ENCODE results near the gene ANXA3.

The ANXA3 gene

DNA sequence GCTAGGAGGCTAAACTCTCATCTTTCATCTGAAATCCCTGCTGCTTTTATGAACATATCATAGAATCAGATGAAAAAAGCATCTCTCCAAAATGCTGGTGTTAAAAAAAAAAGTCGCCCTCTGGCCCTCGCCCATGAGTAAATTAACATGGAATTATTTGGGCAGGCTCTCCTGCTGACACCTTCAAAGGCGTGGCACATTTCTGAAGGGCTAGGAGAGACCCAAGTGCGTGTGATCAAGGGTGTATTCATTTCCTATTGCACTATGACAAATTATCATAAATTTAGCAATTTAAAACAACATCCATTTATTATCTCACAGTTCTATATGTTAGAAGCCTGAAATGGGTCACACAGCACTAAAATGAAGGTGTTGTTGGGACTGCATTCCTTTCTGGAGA lies 5.1 kb downstream of the ANXA3 start:
- no peak for DNase-seq (ENCODE audit: low spot score)
- TF ChIP-seq, protein P1, sequence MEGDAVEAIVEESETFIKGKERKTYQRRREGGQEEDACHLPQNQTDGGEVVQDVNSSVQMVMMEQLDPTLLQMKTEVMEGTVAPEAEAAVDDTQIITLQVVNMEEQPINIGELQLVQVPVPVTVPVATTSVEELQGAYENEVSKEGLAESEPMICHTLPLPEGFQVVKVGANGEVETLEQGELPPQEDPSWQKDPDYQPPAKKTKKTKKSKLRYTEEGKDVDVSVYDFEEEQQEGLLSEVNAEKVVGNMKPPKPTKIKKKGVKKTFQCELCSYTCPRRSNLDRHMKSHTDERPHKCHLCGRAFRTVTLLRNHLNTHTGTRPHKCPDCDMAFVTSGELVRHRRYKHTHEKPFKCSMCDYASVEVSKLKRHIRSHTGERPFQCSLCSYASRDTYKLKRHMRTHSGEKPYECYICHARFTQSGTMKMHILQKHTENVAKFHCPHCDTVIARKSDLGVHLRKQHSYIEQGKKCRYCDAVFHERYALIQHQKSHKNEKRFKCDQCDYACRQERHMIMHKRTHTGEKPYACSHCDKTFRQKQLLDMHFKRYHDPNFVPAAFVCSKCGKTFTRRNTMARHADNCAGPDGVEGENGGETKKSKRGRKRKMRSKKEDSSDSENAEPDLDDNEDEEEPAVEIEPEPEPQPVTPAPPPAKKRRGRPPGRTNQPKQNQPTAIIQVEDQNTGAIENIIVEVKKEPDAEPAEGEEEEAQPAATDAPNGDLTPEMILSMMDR (IDR thresholded peaks at IDR 0.05; ENCODE audit: extremely low read depth, missing control alignments), result no peak

DNA sequence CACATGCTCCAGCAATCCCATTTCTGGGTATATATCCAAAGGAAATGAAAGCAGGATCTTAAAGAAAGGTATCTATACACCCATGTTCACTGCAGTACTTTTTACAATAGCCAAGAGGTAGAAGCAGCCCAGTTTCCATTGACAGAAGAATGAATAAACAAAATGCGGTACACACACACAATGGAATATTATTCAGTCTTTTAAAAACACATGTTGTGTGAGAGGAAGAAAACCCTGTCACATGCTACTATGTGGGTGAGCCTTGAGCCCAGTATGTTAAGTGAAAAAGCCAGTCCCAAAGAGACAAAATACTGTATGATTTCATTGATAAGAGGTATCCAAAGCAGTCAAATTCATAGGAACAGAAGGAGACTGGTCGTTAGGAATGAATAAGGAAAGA lies 6.3 kb downstream of the ANXA3 start:
- TF ChIP-seq, protein P1 (IDR thresholded peaks at IDR 0.05; ENCODE audit: extremely low read depth, missing control alignments), result no peak
- DNase-seq (ENCODE audit: low spot score), result no peak

DNA sequence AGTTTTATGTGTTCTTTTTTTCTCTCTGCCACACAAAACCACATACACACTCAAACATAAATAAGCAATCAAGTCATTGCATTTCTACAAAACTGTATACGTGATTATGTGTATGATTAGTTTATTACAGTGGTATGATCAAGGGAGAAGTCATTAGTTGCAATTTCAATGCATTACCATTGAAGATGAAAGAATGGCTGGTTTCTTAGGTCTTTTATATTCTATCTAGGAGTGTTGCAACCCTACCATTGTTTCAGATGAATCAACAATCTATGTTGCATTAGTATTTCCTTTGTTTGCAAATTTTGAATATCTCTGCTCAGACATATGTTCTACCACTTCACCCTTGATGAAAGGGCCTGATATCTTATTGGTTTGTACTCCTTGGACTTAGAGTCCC lies 6.8 kb downstream of the ANXA3 start:
- TF ChIP-seq, protein P1 (IDR thresholded peaks at IDR 0.05; ENCODE audit: extremely low read depth, missing control alignments), result no peak
- no peak for DNase-seq (ENCODE audit: low spot score)

DNA sequence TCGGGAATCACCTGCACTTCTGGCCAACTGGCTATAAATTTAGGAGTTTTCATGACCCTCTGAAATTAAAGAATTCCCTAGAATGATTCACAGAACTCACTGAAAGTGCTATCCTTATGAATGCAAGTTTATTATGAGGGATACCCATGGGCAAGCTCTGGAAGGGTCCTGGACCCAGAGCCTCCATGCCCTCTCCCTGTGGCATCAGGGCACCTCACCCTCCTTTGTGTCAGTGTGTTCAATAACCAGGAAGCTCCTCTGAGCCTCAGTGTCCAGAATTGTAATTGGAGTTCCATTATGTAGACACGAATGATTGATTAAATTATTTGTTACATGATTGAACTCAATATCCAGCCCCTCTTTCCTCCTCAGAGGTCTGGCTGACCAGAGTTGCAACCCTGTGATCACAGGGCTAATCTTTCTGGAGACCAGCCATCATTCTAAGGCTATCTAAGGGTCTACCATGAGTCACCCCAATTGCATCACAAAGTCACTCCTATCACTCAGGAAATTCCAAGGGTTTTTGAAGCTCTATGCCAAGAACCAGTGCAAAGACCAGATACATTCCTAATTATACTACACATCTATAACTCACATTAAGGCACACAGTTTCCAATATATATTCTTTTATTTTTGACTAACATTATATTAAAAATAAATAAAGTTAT lies 8.9 kb downstream of the ANXA3 start:
- no peak for DNase-seq (ENCODE audit: low spot score)
- TF ChIP-seq, protein P1 (IDR thresholded peaks at IDR 0.05; ENCODE audit: extremely low read depth, missing control alignments), result no peak

DNA sequence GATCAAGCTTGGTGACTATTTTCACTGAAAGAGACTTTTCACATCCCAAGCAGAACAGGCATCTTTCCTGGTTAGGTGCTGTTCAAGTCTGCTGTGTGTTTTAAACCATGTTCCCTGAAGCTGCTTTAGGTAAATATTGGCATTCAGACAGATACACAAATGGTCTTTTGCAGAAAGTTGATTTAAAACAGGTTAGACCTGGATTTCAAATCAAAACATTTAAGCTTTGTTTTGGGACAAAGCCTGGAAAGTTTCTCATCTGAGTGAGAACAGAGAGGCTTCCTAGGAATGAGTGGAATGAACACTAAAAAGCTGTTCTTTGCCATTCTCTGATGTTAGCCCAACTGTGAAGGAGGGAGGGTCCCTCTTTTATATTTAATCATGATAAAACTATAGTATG lies 10.1 kb downstream of the ANXA3 start:
- TF ChIP-seq, protein P1 (IDR thresholded peaks at IDR 0.05; ENCODE audit: extremely low read depth, missing control alignments), result no peak
- no peak for DNase-seq (ENCODE audit: low spot score)

DNA sequence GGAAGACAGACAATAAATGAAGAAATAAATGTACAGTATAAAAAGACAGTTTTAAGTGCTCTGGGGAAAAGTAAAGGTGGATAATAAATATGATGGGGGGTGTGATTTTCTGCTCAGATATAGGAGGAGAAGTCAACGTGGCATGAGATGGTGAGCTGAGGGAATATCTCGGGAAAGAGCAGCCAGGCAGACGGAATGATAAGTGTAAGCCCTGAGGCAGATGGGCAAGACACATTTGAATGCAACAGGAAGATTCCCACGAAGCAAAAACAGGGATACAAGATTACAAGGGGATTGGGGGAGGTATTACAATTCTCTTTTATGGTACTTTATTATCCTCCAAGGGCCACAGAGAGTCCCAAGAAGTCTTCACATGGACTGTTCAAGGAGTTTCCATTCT lies 11.1 kb downstream of the ANXA3 start:
- no peak for DNase-seq (ENCODE audit: low spot score)
- TF ChIP-seq, protein P1 (IDR thresholded peaks at IDR 0.05; ENCODE audit: extremely low read depth, missing control alignments), result no peak

DNA sequence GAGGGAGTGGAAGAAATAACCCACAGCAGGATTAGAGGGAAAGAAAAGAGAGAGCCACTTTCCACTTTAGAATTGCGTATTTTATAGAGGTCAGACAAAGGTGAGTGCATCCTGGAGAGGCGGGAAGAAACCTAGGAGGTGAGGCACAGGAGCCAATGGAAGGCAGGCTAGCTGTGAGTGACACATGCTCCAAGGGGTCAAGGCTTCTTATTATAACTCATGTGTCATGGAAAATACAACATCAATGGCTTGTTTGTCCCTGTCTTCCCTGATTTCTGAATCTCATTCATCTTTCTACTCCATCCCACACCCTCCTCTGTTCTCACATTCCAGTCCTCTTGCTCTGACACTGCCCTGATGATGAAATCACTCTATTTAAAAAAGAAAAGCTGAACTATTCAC lies 14.4 kb downstream of the ANXA3 start:
- DNase-seq (ENCODE audit: low spot score), result no peak
- TF ChIP-seq, protein P1 (IDR thresholded peaks at IDR 0.05; ENCODE audit: extremely low read depth, missing control alignments), result no peak
